ENCODE measurements around the gene CCDC121.
"Not testable (repeated sequence)": the region's sequence is repeated elsewhere in the genome, so short reads cannot be mapped to it uniquely, and the experiment has no call there.

The CCDC121 gene

DNA sequence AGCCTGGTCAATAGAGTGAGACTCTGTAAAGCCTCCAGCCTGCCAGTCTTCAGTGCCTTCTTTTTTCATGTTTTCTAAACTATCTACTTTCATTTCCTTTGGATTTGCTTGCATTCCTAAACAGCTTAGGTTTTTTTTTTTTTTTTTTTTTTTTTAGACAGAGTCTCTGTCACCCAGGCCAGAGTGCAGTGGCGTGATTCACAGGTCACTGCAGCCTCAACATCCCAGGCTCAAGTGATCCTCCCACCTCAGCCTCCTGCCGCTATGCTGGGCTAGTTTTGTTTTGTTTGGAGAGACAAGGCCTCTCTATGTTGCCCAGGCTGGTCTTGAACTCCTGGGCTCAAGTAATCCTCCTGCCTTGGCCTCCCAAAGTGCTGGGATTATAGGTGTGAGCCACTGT lies 1.4 kb upstream of the CCDC121 start:
- H3K9me3 ChIP-seq (ENCODE audit: control insufficient read depth, low read length); H3K9ac ChIP-seq (ENCODE audit: low read length); H3K4me1 ChIP-seq (ENCODE audit: control insufficient read depth, insufficient read depth, low read length); H3K4me3 ChIP-seq (ENCODE audit: low read length); DNase-seq (ENCODE audit: low read depth); H3K27me3 ChIP-seq (replicated peaks; ENCODE audit: control insufficient read depth, insufficient read depth, low read length): not testable (repeated sequence)
- H3K36me3 ChIP-seq (ENCODE audit: control insufficient read depth, insufficient read depth, low read length, severe bottlenecking), result peaks cover 47% of the 10 kb centered on the region

DNA sequence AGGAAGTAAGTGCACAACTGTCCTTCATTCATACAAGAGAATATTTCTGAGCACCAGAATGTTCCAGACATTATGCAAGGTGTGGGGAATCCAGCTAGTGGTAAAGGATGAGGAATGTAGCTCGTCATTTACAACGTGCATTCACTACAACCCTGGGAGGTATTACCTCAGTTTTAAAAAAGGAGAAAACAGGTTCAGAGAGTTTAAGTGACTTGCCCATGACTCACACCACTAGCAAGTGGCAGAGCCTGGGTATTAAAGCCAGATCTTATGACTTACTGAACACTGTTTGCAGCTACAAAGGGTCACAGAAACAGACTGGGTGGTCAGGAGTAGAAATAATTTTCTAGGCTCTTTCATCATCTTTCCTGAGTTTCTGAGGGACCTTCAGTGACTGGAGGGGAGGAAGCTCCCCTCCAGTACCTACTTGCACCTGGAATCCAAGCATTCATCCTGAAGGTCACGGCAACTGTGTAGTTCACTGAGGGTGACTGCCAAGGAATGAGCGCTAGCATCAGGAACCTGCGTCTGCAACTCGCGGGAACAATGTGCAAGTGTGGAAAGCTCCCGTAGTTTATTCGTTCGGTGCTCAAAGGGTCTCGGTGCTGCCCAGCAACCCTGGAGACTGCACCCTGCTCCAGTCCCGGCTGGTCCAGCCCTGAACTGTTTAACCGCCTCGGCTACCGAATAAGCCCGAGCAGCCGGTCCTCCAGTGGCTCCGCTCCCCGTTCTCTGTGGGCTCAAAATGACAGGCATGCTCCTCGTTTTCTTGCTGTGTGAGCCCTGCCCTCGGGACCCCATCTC lies 647 bp downstream of the CCDC121 start:
- DNase-seq (ENCODE audit: low read depth), result peak; percentile 72
- Histone ChIP-seq H3K36me3 (ENCODE audit: control insufficient read depth, insufficient read depth, low read length, severe bottlenecking) (peaks cover 44% of the 10 kb centered on the region), H3K9me3 (ENCODE audit: control insufficient read depth, low read length) (no peaks in the 10 kb centered on the region), H3K4me1 (ENCODE audit: control insufficient read depth, insufficient read depth, low read length) (peaks cover 10% of the 10 kb centered on the region), H3K9ac (ENCODE audit: low read length) (peak overlapping the region; percentile 98), H3K27me3 (replicated peaks; ENCODE audit: control insufficient read depth, insufficient read depth, low read length) (no peaks in the 10 kb centered on the region), H3K4me3 (ENCODE audit: low read length) (peak overlapping the region; percentile 100)

DNA sequence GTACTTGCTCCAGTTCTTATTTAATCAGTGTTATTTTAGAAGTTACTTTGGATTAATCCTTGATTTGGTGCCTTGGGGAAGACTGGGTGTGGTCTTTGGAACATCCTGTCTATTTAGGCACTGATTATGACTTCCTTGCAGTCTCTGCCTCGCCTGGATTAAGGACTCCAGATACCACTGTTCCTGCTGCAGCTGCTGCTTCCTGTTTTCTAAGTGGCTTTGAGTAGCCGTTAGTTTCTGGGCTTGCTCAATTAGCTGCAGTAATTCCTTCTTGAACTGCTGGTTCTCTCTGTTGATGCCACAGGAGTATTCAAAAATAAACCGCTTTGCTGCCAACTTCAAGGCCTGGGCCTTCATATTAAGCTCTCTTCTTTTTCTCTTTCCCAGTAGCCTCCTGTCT lies 1.9 kb downstream of the CCDC121 start:
- peaks cover 44% of the 10 kb centered on the region for H3K36me3 ChIP-seq (ENCODE audit: control insufficient read depth, insufficient read depth, low read length, severe bottlenecking)
- DNase-seq (ENCODE audit: low read depth); H3K9ac ChIP-seq (ENCODE audit: low read length); H3K27me3 ChIP-seq (replicated peaks; ENCODE audit: control insufficient read depth, insufficient read depth, low read length); H3K4me3 ChIP-seq (ENCODE audit: low read length); H3K9me3 ChIP-seq (ENCODE audit: control insufficient read depth, low read length): not testable (repeated sequence)
- peaks cover 16% of the 10 kb centered on the region for H3K4me1 ChIP-seq (ENCODE audit: control insufficient read depth, insufficient read depth, low read length)

DNA sequence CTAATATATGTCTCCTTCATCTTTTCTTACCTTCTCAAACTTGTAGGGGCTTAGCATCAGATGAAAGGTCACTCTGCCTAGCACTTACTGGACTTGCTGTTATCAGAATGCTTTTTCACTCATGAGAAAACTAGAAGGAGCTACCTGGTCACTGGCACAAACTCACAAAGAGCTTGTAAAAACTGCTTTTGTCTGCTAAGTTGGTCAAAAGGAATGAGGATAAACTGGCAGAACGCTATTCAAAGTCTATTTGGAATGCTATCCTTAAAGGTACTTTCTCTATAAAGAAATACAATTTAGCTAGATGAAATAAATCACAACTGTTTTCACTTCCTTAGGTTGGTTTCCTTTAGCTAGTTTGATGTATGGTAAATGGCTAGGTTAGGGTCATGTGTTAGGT lies 2.5 kb downstream of the CCDC121 start:
- H3K36me3 ChIP-seq (ENCODE audit: control insufficient read depth, insufficient read depth, low read length, severe bottlenecking), result peaks cover 46% of the 10 kb centered on the region
- not testable (repeated sequence) for H3K27me3 ChIP-seq (replicated peaks; ENCODE audit: control insufficient read depth, insufficient read depth, low read length)

DNA sequence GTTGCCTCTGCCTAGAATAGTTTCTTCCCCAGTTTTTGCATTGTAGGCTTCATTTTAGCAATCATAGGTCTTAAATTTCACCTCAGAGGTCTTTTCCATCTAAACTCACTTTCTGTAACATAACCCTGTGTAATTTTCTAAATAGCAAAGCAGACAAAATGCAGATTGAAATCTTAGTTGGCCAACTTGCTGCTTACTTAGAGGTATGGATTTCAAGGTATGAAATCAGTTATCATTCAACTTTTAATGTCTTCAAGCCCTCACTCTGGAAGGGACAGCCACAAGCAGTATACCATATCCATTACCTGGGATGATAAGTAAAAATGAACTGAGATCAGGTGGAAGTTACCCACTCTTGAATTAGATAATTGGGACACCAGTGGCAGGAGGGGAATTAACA lies 3.9 kb downstream of the CCDC121 start:
- peaks cover 50% of the 10 kb centered on the region for H3K36me3 ChIP-seq (ENCODE audit: control insufficient read depth, insufficient read depth, low read length, severe bottlenecking)
- no peaks in the 10 kb centered on the region for H3K9me3 ChIP-seq (ENCODE audit: control insufficient read depth, low read length)
- peaks cover 16% of the 10 kb centered on the region for H3K4me1 ChIP-seq (ENCODE audit: control insufficient read depth, insufficient read depth, low read length)
- no peak overlapping the region for H3K4me3 ChIP-seq (ENCODE audit: low read length)
- DNase-seq (ENCODE audit: low read depth), result no peak
- no peaks in the 10 kb centered on the region for H3K27me3 ChIP-seq (replicated peaks; ENCODE audit: control insufficient read depth, insufficient read depth, low read length)
- H3K9ac ChIP-seq (ENCODE audit: low read length), result no peak overlapping the region

More for the DNA sequence above, 2.5 kb downstream of the CCDC121 start:
- DNase-seq (ENCODE audit: low read depth); H3K9ac ChIP-seq (ENCODE audit: low read length); H3K4me3 ChIP-seq (ENCODE audit: low read length); H3K9me3 ChIP-seq (ENCODE audit: control insufficient read depth, low read length): not testable (repeated sequence)
- peaks cover 16% of the 10 kb centered on the region for H3K4me1 ChIP-seq (ENCODE audit: control insufficient read depth, insufficient read depth, low read length)

DNA sequence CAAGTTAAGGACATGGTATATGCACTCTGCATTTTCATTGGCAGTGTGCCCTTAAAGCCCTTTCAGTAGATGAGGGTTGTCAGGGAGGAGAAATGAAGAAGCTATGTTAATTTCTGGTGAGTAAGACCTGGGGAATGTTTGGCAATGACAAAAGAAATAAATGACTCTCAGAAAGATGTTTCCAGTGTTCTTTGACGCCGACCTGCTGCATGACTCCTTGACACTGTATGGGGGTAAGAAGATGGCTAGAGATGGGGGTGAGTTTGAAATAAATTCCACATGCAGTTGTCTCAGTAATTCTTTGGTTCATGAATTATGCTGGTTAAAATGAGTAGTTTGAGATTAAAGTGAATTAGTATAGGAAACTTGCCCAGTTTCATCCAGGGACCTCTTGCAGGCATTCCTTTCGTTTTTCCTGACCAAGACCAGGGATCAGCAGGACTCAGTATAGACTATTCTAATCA lies 5.9 kb downstream of the CCDC121 start:
- Histone ChIP-seq H3K4me1 (ENCODE audit: control insufficient read depth, insufficient read depth, low read length) (peaks cover 10% of the 10 kb centered on the region), H3K9me3 (ENCODE audit: control insufficient read depth, low read length) (no peaks in the 10 kb centered on the region), H3K27me3 (replicated peaks; ENCODE audit: control insufficient read depth, insufficient read depth, low read length) (no peaks in the 10 kb centered on the region), H3K4me3 (ENCODE audit: low read length) (no peak overlapping the region), H3K36me3 (ENCODE audit: control insufficient read depth, insufficient read depth, low read length, severe bottlenecking) (peaks cover 66% of the 10 kb centered on the region), H3K9ac (ENCODE audit: low read length) (no peak overlapping the region)
- DNase-seq (ENCODE audit: low read depth), result peak; percentile 79

DNA sequence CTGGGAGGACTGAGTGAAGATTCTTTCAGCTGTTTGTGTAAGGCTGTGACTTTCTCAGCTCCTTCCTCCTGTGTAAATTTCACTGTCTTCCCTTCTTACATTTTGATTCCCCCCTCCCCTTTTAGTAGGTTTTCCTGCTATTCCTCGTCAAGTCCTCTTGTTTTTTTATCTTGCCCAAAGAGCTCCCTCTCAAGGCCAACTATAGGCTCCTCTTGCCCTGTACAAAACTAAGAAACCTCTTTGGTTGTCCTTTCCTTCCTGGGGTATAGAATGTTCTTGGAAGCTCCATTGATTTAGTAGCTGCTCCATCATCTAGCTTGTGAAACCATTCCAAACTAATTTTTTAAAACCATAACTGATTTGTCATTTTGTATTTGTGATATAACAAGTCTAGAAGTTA lies 7.3 kb downstream of the CCDC121 start:
- Histone ChIP-seq H3K4me3 (ENCODE audit: low read length) (no peak overlapping the region), H3K4me1 (ENCODE audit: control insufficient read depth, insufficient read depth, low read length) (peaks cover 6% of the 10 kb centered on the region), H3K36me3 (ENCODE audit: control insufficient read depth, insufficient read depth, low read length, severe bottlenecking) (peaks cover 80% of the 10 kb centered on the region), H3K27me3 (replicated peaks; ENCODE audit: control insufficient read depth, insufficient read depth, low read length) (no peaks in the 10 kb centered on the region), H3K9me3 (ENCODE audit: control insufficient read depth, low read length) (no peaks in the 10 kb centered on the region), H3K9ac (ENCODE audit: low read length) (no peak overlapping the region)
- DNase-seq (ENCODE audit: low read depth), result no peak

DNA sequence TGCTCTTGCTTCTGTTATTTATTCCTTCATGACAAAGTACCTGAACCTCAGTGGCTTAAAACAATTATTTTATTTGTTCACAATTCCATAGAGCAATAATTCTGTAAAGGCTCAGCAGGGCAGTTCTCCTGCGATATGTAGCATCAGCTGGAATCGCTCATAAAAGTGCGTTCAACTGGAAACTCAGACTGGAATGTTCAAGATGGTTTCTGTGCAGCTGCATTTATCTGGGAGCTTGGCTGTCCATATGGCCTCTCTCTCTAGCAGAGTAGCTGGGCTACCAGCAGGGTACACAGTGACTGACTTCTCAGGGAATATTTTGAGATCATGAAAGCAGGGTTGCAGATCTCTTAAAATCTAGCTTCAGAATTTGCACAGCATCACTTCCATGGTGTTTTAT lies 13.5 kb downstream of the CCDC121 start:
- Histone ChIP-seq H3K9me3 (ENCODE audit: control insufficient read depth, low read length) (no peaks in the 10 kb centered on the region), H3K9ac (ENCODE audit: low read length) (no peak overlapping the region), H3K36me3 (ENCODE audit: control insufficient read depth, insufficient read depth, low read length, severe bottlenecking) (peaks cover 57% of the 10 kb centered on the region)

DNA sequence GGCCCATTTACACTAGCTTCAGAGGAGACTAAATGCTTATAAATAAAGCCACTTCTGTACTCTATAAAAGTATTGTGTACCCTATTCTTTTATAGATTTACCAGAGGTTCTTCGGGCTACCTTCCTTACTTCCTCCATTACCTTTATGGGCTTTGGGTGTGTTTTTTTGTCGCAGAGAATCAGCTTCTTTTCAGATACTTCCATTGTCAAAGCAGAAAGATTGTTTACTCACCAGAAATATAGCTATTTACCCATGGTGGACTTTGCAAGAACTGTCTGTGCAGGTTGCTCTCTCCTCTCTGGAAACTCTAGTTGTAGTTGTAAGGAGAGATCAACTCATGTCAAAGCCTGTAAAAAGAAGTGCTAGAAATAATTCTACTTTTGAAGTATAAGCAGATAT lies 14.8 kb downstream of the CCDC121 start:
- peaks cover 53% of the 10 kb centered on the region for H3K36me3 ChIP-seq (ENCODE audit: control insufficient read depth, insufficient read depth, low read length, severe bottlenecking)
- H3K4me3 ChIP-seq (ENCODE audit: low read length), result no peak overlapping the region
- H3K4me1 ChIP-seq (ENCODE audit: control insufficient read depth, insufficient read depth, low read length), result no peaks in the 10 kb centered on the region
- no peaks in the 10 kb centered on the region for H3K27me3 ChIP-seq (replicated peaks; ENCODE audit: control insufficient read depth, insufficient read depth, low read length)
- no peak for DNase-seq (ENCODE audit: low read depth)
- H3K9ac ChIP-seq (ENCODE audit: low read length), result no peak overlapping the region
- H3K9me3 ChIP-seq (ENCODE audit: control insufficient read depth, low read length), result no peaks in the 10 kb centered on the region

More for the DNA sequence above, 13.5 kb downstream of the CCDC121 start:
- Histone ChIP-seq H3K4me1 (ENCODE audit: control insufficient read depth, insufficient read depth, low read length) (no peaks in the 10 kb centered on the region), H3K27me3 (replicated peaks; ENCODE audit: control insufficient read depth, insufficient read depth, low read length) (no peaks in the 10 kb centered on the region), H3K4me3 (ENCODE audit: low read length) (no peak overlapping the region)
- no peak for DNase-seq (ENCODE audit: low read depth)

DNA sequence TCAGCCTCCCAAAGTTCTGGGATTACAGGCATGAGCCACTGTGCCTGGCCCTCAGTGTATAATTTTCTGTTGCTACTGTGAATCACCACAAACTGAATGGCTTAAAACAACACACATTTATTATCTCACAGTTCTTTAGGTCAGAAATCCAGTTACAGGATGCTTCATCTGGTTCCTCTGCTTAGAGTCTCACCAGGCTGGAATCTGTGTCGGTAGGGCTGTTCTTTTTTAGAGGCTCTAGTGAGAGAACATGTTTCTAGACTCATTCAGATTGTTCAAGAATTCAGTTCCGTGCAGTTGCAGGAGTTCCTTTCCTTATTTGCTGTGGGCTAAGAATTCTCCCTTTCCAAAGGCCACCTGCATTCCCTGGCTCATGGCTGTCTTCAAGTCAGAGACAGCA lies 22.2 kb downstream of the CCDC121 start:
- Histone ChIP-seq H3K9me3 (ENCODE audit: control insufficient read depth, low read length) (no peaks in the 10 kb centered on the region), H3K36me3 (ENCODE audit: control insufficient read depth, insufficient read depth, low read length, severe bottlenecking) (peaks cover 48% of the 10 kb centered on the region), H3K4me3 (ENCODE audit: low read length) (no peak overlapping the region), H3K27me3 (replicated peaks; ENCODE audit: control insufficient read depth, insufficient read depth, low read length) (no peaks in the 10 kb centered on the region), H3K9ac (ENCODE audit: low read length) (no peak overlapping the region), H3K4me1 (ENCODE audit: control insufficient read depth, insufficient read depth, low read length) (no peaks in the 10 kb centered on the region)
- DNase-seq (ENCODE audit: low read depth), result peak; percentile 30

DNA sequence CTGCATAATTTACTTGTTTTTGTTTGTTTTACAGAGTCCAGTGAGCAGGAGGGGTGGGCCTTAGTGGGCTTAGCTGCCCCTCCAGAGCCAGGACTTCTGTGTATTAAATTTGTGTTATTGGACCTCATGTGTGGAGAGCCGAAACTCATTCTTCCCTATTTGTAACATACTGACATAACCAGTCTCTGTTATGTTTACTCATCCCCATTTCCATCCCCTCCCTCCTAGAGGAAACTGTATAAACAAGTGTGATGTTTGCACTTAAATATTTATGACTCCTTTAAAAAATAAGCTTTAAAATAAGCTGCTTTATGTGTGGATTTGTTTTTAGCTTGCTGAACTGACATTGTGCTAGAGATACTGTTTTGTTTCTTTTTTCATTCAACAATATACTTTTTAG lies 32.2 kb downstream of the CCDC121 start:
- DNase-seq (ENCODE audit: low read depth), result no peak
- H3K4me3 ChIP-seq (ENCODE audit: low read length), result no peak overlapping the region
- peaks cover 4% of the 10 kb centered on the region for H3K4me1 ChIP-seq (ENCODE audit: control insufficient read depth, insufficient read depth, low read length)
- H3K36me3 ChIP-seq (ENCODE audit: control insufficient read depth, insufficient read depth, low read length, severe bottlenecking), result peaks cover 22% of the 10 kb centered on the region
- H3K9ac ChIP-seq (ENCODE audit: low read length), result no peak overlapping the region
- H3K9me3 ChIP-seq (ENCODE audit: control insufficient read depth, low read length), result no peaks in the 10 kb centered on the region
- H3K27me3 ChIP-seq (replicated peaks; ENCODE audit: control insufficient read depth, insufficient read depth, low read length), result no peaks in the 10 kb centered on the region

DNA sequence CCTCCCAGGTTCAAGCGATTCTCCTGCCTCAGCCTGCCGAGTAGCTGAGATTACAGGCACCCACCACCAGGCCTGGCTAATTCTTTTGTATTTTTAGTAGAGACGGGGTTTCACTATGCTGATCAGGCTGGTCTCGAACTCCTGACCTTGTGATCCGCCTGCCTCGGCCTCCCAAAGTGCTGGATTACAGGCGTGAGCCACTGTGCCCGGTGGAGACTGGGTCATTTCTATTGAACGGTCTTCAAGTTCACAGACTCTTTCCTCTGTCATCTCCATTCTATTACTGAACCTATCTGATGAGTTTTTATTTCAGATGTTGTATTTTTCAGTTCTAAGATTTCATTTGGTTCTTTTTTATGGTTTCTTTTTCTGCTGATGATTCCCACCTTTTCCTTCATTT lies 33.4 kb downstream of the CCDC121 start:
- H3K4me3 ChIP-seq (ENCODE audit: low read length); H3K9me3 ChIP-seq (ENCODE audit: control insufficient read depth, low read length); H3K4me1 ChIP-seq (ENCODE audit: control insufficient read depth, insufficient read depth, low read length); DNase-seq (ENCODE audit: low read depth); H3K9ac ChIP-seq (ENCODE audit: low read length); H3K27me3 ChIP-seq (replicated peaks; ENCODE audit: control insufficient read depth, insufficient read depth, low read length): not testable (repeated sequence)
- H3K36me3 ChIP-seq (ENCODE audit: control insufficient read depth, insufficient read depth, low read length, severe bottlenecking), result peaks cover 15% of the 10 kb centered on the region

All from adipocyte (in vitro differentiated cells).